SK-N-SH (cell line): ENCODE results near the gene VPS13A.

Experiments
- EP300 ChIP-seq, 2 experiments: IDR thresholded peaks; 2 replicates each; pipeline versions ENCODE4 v1.4.0 to v1.6.1; 2012; ENCODE audit warnings: borderline replicate concordance in 1 of 2, low read depth in 1 of 2, low read length in 1 of 2
- EZH2phosphoT487 ChIP-seq: fragments of 200-600 bp; sonication (generic); IDR thresholded peaks from 2 replicates; pipeline ENCODE4 v1.6.1; 2017; ENCODE audit warnings: low read depth, mixed run types, mild to moderate bottlenecking, antibody characterized with exemption, moderate library complexity, borderline replicate concordance
- FOXJ3 ChIP-seq: sonication (generic); formaldehyde crosslinking; IDR thresholded peaks from 2 replicates; pipeline ENCODE4 v1.5.1; 2020; ENCODE audit warnings: mild to moderate bottlenecking, missing genetic modification reagents
- POLR2AphosphoS5 ChIP-seq: IDR thresholded peaks from 2 replicates; pipeline ENCODE4 v1.6.1; 2012; ENCODE audit warnings: low read depth, low read length
- RCOR1 ChIP-seq: fragments of 150-350 bp; IDR thresholded peaks from 2 replicates; pipeline ENCODE4 v1.6.1; 2017; ENCODE audit warnings: antibody characterized with exemption, low read length
- RFX5 ChIP-seq: IDR thresholded peaks from 2 replicates; pipeline ENCODE4 v1.6.1; 2012; ENCODE audit warnings: mild to moderate bottlenecking, improper control_type of control experiment, low read length
- TAF1 ChIP-seq: IDR thresholded peaks from 2 replicates; pipeline ENCODE4 v1.6.1; 2012; ENCODE audit warnings: low read depth, mild to moderate bottlenecking, low read length, moderate library complexity, borderline replicate concordance
- USF2 ChIP-seq: fragments of 150-350 bp; IDR thresholded peaks from 2 replicates; pipeline ENCODE4 v1.6.1; 2017; ENCODE audit warnings: antibody characterized with exemption, low read length, low read depth, borderline replicate concordance
- YY1 ChIP-seq: IDR thresholded peaks from 2 replicates; pipeline ENCODE4 v1.4.0; 2012; ENCODE audit warnings: low read depth, mild to moderate bottlenecking
- TF ChIP-seq, protein P1 (sequence below): fragments of 200-600 bp; sonication (generic); IDR thresholded peaks from 2 replicates; pipeline ENCODE4 v1.6.1; 2017; ENCODE audit warnings: antibody characterized with exemption, mild to moderate bottlenecking, moderate library complexity
- TF ChIP-seq, protein P2 (sequence below): IDR thresholded peaks from 2 replicates; pipeline ENCODE4 v1.4.0; 2012; ENCODE audit warnings: low read depth, borderline replicate concordance
- TF ChIP-seq, protein P3 (sequence below): IDR thresholded peaks from 2 replicates; pipeline ENCODE4 v1.4.0; 2012; ENCODE audit warnings: low read depth
- TF ChIP-seq, protein P4 (sequence below): IDR thresholded peaks from 2 replicates; pipeline ENCODE4 v1.6.1; 2012; ENCODE audit warnings: mild to moderate bottlenecking, low read depth, low read length, moderate library complexity

GRCh38 chr9:77158772-77159513 lies 18.4 kb upstream of the VPS13A start:
- TF ChIP-seq, protein P1, sequence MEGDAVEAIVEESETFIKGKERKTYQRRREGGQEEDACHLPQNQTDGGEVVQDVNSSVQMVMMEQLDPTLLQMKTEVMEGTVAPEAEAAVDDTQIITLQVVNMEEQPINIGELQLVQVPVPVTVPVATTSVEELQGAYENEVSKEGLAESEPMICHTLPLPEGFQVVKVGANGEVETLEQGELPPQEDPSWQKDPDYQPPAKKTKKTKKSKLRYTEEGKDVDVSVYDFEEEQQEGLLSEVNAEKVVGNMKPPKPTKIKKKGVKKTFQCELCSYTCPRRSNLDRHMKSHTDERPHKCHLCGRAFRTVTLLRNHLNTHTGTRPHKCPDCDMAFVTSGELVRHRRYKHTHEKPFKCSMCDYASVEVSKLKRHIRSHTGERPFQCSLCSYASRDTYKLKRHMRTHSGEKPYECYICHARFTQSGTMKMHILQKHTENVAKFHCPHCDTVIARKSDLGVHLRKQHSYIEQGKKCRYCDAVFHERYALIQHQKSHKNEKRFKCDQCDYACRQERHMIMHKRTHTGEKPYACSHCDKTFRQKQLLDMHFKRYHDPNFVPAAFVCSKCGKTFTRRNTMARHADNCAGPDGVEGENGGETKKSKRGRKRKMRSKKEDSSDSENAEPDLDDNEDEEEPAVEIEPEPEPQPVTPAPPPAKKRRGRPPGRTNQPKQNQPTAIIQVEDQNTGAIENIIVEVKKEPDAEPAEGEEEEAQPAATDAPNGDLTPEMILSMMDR, result no peak
- TF ChIP-seq USF2 (no peak), TAF1 (no peak), POLR2AphosphoS5 (no peak), RFX5 (no peak), EP300 (IDR thresholded peaks at IDR 0.05; ENCODE audit: borderline replicate concordance in 1 of 2, low read depth in 1 of 2, low read length in 1 of 2) (no peak), YY1 (no peak), FOXJ3 (no peak), EZH2phosphoT487 (no peak), RCOR1 (no peak)
- TF ChIP-seq, protein P2, sequence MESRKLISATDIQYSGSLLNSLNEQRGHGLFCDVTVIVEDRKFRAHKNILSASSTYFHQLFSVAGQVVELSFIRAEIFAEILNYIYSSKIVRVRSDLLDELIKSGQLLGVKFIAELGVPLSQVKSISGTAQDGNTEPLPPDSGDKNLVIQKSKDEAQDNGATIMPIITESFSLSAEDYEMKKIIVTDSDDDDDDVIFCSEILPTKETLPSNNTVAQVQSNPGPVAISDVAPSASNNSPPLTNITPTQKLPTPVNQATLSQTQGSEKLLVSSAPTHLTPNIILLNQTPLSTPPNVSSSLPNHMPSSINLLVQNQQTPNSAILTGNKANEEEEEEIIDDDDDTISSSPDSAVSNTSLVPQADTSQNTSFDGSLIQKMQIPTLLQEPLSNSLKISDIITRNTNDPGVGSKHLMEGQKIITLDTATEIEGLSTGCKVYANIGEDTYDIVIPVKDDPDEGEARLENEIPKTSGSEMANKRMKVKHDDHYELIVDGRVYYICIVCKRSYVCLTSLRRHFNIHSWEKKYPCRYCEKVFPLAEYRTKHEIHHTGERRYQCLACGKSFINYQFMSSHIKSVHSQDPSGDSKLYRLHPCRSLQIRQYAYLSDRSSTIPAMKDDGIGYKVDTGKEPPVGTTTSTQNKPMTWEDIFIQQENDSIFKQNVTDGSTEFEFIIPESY, result no peak
- TF ChIP-seq, protein P3, sequence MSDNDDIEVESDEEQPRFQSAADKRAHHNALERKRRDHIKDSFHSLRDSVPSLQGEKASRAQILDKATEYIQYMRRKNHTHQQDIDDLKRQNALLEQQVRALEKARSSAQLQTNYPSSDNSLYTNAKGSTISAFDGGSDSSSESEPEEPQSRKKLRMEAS, result no peak
- TF ChIP-seq, protein P4, sequence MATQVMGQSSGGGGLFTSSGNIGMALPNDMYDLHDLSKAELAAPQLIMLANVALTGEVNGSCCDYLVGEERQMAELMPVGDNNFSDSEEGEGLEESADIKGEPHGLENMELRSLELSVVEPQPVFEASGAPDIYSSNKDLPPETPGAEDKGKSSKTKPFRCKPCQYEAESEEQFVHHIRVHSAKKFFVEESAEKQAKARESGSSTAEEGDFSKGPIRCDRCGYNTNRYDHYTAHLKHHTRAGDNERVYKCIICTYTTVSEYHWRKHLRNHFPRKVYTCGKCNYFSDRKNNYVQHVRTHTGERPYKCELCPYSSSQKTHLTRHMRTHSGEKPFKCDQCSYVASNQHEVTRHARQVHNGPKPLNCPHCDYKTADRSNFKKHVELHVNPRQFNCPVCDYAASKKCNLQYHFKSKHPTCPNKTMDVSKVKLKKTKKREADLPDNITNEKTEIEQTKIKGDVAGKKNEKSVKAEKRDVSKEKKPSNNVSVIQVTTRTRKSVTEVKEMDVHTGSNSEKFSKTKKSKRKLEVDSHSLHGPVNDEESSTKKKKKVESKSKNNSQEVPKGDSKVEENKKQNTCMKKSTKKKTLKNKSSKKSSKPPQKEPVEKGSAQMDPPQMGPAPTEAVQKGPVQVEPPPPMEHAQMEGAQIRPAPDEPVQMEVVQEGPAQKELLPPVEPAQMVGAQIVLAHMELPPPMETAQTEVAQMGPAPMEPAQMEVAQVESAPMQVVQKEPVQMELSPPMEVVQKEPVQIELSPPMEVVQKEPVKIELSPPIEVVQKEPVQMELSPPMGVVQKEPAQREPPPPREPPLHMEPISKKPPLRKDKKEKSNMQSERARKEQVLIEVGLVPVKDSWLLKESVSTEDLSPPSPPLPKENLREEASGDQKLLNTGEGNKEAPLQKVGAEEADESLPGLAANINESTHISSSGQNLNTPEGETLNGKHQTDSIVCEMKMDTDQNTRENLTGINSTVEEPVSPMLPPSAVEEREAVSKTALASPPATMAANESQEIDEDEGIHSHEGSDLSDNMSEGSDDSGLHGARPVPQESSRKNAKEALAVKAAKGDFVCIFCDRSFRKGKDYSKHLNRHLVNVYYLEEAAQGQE, result no peak
